ENCODE measurements around the gene CDH23.

Gene CDH23

DNA sequence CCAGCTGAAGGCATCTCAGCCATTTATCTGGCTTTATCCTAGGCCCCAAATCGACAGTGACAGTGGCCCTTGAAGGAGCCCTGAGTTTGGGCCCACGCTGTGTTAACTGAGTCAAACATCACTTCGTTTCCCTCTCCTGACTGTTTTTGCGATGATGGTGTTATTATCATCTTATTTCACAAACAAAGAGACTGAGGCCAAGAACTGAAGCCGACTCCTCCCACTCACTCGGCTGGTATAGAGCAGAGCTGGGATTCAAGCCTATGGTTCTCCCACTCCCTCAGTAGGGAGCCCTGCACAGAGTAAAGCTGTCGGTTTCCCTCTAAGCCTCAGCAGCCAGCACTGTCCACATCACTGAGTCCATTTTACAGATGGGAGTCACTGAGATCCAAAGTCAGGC lies 141.0 kb downstream of the CDH23 start:
- DNase-seq (ENCODE audit: low spot score), result no peak

DNA sequence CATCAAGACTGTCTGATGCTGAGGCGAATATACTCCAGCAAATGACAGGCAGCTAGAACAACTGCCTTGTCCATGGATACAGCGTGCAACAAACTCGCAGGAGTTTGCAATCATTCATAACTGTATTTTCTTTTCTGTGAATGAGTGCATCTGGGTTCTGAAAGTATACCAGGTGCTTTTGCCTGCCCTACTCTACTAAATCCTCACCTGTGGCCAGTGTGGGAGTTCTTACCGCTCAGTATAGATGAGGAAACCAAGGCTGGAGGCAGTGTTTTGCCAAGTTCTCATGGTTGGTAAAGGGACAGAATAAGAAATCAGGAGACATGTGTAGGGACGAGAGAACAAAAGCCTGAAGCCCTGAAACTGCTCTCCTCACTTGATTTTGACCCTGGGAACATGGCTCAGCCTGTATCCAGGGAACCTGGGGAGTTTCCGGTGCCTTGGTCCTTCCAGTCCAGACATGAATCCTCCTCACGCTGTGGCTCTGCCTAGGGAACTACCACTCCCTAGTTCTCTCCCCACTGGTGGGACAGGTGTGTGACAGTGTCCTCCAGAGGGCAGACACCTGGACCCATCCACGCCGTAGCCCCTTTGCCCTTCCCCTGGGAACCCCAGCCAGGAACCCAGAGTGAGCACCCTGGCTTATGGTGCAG lies 142.0 kb downstream of the CDH23 start:
- no peak for DNase-seq (ENCODE audit: low spot score)

DNA sequence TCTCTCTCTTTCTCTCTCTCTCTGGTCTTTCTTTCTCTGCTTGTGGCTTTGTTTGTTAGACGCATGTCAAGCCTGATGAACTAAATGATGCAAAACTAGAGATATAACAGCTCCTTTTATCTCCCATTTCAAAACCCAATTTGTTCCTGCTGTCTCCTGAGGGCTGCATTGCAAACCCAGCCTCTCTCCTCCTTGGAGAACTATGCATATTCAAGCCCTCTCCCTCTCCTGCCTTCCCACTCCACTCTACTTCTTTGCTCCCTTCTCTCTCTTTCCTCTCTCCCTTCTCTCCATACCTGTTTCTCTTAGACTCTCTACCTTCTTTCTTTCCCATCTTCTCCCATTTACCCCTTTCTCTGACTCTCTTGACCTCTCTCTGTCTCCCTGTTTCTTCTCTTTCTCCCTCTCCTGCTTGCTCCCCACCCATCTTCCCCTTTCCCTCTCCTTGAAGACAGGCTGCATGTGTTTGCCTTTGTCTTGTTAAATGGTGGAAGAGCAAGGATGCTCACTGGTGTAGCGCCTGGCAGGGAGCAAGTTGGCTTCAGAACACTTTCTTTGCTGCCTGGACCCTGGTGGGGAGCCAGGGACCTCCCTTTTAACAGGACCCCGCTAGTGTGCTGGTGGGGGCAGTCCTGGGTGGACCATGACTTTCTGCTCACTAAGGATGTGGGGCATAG lies 142.9 kb downstream of the CDH23 start:
- DNase-seq (ENCODE audit: low spot score), result no peak

DNA sequence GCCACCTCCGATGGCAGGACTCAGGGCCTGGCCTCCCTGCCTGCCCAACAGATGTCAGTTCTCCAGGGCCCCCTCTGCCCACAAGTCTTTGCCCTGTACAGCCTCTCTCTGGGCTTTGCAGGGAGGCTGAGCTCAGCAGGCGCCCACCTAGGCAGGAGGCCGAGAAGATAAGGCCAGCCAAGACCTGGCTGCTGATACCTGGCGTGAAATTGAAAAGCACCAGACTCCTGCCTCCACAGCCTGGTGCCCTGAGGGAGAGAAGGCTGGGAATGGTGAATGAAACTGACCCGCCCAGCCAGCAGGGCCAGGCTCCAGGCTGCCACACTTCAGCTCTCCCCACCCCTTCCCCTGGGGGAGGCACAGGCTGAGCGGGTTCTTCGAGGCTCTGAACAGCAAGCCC lies 145.8 kb downstream of the CDH23 start:
- no peak for DNase-seq (ENCODE audit: low spot score)

DNA sequence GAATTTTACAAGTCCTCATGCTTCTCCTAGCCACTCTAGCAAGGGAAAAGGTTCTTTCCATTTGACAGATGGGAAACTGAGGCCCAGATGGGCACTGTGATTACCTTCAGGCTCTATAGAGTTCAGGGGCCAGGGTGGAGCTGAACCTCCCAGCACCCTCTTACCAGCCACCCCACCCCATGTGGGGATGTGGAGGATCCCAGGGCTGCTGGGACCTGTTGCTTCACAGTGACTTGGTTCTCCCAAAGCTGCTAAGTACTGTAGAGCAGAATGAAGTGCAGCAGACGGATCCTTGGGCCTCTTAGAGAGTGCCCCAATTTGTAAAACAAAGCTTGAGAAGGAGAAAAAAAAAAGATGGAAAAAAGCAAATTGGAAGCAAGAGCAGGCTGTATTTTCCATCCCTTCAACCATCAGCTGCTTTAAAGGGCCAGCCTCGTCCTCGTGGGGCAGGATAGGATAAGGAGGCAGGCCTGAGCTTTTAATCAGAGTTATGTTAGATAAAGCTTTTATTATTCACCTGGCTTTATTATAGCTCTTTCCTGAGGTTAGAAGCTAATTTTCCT lies 147.0 kb downstream of the CDH23 start:
- DNase-seq (ENCODE audit: low spot score), result no peak

DNA sequence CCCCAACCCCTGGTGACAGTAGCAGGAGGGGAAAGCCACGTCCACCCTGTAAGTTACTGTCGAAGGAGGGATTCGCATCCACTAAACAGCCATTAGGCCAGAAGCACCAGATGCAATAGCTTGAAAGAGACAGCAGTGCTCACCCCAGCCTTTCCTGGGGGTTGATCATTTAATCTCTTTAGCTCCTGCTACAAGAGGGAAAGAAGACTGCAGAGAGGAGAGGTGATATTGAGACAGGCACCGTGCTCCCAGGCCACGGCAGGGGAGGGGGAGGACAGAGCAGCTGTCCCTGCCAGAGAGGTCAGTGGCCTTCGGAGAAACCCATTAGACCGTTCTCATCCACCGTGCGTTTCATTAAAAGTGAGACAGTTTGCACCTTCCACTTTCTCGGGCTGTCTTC lies 148.3 kb downstream of the CDH23 start:
- DNase-seq (ENCODE audit: low spot score), result no peak

DNA sequence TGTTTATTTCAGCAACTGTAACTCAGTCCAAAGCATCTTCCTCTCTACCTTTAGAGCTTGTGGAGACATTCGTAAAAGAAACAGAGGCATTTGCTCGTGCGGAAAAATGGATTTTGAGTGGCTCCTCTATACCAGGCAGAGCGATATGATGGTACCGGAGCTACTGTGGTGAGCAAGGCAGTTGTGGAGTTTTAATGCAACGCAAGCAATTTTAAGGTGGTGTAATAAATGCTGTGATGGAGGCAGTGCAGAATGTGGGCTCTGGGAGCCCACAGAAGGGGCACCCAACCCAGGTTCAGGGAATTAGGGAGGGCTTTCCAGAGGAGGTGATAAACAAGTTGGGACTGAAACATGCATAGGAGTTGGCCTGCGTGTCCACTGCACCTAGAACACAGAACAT lies 149.5 kb downstream of the CDH23 start:
- DNase-seq (ENCODE audit: low spot score), result no peak

DNA sequence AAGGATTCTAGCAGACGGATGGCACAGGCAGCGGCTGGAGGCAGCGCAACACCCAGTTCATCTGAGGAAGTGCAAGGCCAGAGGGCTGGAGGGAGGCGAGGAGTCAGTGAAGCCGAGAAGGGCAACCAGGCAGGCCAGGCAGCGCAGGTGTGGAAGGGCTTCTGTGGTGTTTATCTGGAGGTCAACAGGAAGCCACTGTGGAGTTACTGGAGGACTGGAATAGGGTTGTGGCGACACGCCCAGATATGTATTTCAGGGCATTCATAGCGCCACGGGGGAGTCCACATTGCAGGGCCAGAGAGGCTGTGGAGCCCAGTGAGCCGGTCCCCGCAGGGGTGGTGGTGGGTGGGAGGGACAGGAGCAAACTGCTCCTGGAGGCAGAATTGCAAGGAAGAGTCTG lies 150.6 kb downstream of the CDH23 start:
- no peak for DNase-seq (ENCODE audit: low spot score)

DNA sequence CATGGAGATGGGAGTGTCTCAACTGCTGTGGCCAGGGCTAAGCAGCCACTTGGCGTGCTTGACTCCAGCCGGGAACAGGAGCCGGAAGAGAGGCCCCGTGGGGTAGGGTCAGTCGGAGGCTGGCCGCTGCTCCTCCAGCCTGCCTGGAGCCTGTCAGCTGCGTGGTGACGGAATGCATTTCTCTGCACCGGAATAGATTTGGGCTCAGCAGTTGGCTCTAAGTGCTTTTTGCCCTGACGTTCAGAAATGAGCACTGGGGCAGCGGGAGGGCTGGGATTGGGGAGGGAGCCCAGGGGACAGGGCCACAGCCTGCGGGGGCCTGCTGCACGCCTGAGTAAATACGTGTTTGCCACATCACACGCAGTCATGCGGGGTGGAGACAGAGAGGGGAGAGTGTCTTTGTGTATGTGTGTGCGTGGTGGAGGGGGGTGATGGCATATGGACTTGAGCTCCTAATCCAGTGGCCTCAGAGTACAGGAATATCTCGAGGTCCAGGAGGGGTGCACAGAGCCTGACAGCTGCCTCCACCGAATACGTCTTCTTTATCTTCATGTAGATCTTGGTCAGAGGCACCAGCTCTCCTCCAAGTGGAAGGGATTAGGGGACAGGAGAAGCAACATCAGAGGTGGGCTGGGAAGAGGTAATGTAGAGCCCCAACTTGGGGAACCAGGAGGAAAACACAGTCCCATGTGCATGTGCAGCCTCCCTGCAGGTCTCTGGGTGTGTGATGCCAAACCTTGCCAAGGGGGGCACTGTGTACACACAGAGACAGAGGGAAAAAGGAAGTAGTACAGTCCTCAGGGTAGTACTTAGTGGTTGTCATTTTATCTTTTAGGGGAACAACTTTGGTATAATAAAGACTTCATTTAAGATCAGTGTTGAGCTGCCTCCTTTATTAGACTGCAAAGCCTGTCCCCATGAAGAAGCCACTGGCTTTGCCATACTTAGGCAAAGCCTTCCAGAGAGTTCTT lies 151.4 kb downstream of the CDH23 start:
- DNase-seq (ENCODE audit: low spot score), result peak; percentile 17

DNA sequence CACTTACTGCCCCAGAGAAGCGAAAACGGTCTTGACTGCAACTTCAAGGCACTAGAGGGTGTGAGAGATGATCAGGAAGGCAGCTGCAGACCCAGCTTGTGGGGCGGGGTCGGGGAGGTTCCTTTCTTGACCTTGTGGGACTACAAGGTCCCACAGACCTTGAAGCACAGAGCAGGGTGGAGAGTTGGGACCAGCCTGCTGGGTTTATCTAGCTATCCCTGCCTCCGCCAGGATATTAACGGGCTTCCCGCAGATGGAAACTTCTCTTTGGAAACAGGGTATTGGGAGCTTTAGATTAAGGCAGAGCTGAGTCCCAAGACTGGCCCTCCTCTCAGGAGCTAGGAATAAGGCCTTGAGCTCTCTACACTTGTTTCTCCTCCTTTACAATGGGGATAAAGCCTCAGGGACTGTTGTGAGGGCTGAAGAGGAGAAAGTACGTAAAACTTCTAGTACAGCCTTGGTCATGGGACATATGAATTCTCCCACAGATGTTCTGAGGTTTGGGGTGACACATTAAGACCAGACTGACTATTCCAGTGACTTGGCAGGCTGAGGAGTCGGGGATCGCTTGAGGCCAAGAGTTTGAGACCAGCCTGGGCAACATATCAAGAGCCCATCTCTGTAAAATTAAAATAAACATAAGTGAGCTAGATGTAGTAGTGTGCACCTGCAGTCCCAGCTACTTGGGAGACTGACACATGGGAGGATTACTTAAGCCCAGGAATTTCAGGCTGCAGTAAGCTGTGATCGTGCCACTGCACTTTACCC lies 153.2 kb downstream of the CDH23 start:
- no peak for DNase-seq (ENCODE audit: low spot score)

DNA sequence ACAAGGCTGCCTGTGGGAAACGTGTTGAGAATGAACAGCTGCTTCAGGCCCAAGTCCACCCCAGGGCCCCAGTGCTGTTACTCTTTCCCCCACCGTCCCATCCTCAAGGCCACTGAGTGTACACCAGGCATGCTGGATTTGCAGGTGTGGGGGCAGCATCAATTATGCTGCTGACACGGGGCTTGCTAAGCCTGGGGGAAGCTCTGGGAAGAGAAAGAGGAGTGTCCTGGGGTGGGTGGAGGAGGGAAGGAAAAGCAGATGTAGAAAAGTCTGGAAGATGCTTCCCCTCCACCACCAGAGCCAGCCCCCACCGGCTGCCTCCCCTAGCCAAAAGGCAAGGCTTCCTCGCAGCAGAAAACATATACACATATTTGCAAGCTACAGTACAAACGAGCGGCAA lies 153.9 kb downstream of the CDH23 start:
- DNase-seq (ENCODE audit: low spot score), result no peak

DNA sequence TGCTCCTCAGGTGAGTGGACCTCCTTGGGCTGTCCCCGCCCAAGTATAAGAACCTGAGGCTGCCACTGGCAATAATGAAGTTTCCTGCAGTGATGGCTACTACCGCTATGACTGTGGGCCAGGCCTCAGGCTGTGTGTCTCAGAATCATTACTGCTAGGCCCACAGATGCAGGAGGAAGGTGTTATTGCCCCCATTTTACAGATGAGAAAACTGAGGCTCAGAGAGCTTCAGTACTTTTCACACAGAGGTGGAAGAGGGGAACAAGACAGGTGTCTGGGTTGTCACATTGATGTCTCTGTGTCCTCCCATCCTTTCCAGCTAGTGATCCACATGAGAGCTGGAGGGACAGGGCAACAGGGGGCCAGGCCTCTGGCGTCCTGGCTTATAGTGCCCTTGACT lies 155.2 kb downstream of the CDH23 start:
- no peak for DNase-seq (ENCODE audit: low spot score)

DNA sequence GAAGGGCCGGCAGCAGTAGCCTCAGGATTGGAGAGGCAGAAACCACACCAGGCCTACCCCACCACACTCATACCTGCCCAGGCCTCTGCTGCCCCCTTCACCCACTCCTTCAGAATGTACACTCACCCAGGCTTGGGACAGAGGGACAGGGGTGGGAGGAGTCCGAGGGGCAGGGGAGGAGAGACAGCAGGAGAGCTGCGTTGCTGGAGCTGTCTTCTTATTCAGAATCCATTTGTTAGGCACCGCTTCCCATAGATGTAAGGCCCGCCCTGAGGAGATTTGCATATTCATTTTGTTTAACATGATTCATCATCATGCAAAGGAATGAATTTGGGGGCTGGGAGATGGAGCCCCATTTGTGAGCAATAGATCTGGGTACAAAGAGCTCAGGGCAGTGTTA lies 156.7 kb downstream of the CDH23 start:
- DNase-seq (ENCODE audit: low spot score), result no peak

DNA sequence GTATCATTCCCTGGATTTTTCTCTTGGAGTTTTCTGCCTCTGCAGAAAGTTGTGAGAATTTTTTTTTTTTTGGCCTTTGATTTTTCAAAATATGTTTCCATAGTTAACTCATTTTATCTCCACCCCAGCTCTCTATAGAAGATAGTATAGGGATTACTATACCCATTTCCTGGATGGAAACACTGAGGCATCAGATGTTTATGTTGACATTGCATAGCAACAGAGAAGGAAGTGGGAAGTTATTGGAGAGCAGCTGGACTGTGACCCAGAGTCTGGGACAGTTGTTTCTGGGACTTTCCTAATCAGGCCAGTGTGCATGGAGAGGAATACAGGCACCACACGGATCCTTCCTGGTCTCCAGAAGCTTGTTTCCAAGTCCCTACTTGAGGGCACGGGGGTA lies 158.0 kb downstream of the CDH23 start:
- DNase-seq (ENCODE audit: low spot score), result no peak

DNA sequence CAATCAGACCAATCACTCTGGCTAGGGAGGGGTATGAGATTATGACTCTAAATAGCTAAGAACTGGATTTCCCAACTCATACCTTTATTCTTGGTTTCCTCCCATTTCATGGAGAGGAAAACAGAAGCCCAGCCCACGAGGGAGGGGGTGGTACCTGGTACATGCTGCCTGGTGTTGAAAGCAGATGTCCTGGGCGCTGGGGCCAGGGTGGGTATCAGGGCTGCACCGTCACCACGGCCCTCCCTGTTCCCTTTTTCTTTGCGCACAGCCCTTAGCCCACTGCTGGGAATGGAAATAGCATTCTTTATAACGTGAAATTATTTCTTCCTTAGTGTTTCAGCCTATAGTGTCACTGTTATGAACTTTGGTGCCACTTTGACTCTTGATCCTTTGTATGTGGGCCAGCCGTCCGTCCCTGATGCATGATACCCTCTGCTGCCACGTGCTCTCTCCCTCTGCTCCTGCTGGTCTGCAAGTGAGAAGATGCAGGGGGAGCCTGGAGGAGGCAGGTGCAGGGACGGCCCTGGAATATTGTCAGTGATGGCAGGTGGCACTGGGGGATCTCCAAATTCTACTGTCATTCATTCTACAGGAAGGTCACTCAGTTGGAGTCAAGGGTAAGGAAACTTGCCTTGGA lies 158.5 kb downstream of the CDH23 start:
- DNase-seq (ENCODE audit: low spot score), result no peak

DNA sequence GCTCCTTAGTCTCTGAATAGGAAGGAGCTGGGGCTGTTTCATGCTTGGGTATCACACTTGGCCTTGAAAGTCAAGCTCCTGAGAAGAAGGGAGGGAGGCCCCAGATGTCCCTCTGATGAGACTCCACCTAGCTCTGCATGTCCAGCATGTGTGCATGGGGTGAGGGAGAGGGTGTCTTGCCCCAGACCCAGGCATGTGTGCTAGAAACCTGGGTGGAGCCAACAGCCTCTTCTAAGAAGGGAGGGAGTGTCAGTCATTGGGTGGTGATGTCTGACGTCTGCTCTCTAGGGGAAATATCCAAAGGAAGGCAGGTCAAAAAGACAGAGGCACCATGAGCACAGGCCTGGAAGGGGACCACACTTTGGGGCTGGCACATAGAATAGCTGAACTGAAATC lies 159.0 kb downstream of the CDH23 start:
- DNase-seq (ENCODE audit: low spot score), result no peak

DNA sequence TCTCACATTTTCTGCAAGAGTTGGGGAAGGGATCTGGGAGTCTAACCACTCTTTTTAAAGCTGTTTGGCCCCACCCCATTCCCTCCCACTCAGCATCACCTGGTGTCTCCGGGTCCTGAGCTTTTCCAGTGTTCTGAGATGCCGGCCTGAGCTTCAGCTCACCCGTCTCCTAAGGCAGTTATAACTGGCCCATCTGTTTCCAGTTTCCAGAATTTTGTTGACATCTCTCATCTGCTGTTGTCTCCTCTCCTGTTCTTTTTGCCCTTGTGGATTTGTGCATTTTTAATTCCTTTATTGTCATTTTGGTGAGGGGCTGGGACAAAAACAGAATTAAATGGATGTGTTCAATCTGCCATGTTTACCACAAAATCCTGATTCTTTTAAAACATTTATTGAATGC lies 162.3 kb downstream of the CDH23 start:
- no peak for DNase-seq (ENCODE audit: low spot score)

DNA sequence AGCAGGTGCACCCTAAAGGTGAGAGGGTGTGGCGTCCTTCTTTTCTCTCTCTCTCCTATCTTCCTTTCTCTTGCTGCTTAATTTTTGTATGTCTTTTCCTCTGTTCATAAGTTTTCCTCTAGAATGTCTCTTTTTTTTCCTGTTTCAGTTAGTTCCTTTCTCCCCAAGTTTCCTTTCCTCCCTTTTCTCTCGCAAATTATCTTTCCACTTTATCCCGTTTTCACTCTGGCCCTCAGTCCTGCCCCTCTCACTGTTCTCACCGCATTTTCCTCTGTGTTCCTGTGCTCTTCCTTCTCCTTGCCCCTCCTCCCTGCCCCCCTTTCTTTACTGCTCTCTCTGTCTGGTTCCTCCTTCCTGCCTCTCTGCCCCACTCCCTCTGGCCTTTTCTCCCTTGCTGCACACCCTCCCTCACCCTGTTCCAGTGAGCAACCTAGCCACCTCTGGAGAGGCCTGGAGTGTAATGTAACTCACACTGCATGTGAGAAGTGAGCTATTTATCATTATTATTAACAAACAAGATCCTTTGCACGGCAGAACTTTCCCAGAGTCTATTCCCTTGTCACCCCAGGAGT lies 164.4 kb downstream of the CDH23 start:
- DNase-seq (ENCODE audit: low spot score), result no peak

DNA sequence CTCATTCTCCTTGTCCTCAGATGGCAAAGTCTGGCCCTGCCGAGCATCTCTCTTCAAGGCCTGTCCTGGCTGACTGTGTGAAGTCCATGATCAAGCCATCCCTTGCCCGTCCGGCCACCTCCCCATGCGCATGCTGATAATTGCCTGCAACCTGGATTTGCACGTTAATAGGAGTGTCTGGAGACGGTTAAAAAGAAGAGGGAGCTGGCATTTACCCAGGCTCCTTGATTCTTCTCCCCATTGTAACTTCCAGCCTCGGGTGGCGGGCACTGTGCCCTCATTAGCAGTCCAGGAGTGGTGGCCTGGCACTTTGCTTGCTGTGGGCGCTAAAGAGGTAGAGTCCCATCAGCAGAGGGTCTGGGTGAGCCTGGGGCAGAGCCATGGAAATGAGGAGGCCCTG lies 165.5 kb downstream of the CDH23 start:
- DNase-seq (ENCODE audit: low spot score), result no peak

DNA sequence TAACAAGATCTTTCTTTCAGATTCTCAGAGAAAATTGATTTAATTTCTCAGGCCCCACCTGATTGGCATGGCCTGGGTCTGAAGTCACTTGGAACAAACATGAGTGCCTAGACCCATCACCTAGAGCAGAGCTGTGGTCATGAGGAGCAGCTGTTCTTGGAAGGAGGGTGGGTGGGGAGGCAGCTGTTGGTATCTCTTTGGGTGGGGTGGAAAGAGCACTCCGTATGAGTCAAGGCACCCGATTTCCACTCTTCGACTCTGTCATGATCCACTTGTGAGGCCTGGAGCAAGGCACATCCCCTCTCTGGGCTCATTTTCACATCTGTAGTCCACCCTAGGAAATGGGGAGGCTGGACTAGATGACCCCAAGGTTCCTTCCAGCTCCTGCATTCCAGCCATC lies 166.2 kb downstream of the CDH23 start:
- DNase-seq (ENCODE audit: low spot score), result no peak

DNA sequence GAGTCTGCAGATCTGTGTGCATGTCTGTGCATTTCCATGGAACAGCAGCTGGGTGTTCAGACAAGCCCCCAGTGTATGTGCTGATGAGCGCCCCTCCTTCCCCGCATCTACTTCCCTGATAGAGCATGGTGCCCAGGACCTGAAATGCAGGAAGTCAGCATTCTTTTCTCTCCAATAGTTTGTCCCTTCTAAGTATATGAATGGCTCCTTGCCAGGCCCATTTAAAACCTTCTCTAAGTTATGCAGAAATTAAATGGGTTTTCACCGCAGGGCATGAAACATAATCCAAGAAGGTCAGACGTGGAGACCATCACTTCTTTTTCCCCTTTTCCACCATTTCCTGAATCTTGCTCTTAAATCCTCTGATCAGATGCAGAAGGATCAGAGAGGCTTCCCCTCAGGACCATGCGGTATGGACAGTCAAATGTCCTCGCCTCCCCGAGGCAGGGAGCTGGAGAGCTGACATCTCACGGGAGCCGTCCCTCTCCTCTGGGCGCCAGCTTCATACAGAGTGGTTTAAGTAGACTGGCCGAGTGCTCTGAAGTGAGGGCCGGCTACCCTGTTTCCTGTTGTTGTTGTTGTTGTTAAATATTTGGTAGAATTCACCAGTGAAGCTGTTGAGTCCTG lies 167.6 kb downstream of the CDH23 start:
- no peak for DNase-seq (ENCODE audit: low spot score)

Measured in globus pallidus (tissue), 1 donor.